Measurements from ENCODE around the gene KITLG. TPM values are rescaled to one million over a fixed set of nuclear protein-coding genes. Genes with fewer than 3 reads are reported as not detected.
"Not testable (repeated sequence)": the region's sequence is repeated elsewhere in the genome, so short reads cannot be mapped to it uniquely, and the experiment has no call there.

The KITLG gene
- polyA plus RNA-seq, 1 donor: 13.1 TPM

DNA sequence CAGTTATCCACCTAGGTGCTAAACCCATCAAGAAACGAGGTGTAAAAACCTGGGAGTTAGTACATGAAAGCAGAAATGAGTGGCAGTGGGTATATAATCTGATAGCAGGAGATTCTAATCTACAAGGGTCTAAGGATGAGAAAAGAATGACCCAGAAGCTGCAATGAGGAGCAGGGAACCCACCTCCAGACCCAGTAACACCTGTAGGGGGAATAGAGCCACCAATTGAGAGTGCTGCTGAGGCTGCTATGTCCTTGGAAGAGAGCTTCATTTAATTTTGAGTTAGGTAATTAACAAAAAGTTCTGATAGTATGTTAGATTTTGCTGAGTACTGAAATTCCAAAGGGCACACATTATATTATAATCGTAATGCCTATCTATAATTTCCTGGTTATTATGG is 89.8 kb downstream of the KITLG start:
- DNase-seq: no peak

DNA sequence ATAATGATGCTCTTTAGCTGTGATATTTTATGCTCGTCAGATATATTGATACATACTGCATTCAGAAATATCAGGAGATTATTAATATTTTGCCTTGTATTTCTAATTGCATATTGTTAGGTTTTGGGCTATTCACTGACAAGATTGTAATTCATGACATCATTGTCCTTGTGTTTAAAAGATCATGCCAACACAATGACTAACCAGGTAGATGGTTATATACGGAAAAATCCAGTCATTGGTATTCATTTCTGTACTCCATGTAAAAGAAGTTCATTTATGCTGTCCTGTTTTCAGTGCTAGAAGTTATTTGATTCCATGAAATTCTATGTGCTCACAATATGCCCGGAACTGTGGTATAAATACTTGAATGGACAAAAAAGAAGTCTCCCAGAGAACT is 107.5 kb downstream of the KITLG start:
- DNase-seq: no peak

DNA sequence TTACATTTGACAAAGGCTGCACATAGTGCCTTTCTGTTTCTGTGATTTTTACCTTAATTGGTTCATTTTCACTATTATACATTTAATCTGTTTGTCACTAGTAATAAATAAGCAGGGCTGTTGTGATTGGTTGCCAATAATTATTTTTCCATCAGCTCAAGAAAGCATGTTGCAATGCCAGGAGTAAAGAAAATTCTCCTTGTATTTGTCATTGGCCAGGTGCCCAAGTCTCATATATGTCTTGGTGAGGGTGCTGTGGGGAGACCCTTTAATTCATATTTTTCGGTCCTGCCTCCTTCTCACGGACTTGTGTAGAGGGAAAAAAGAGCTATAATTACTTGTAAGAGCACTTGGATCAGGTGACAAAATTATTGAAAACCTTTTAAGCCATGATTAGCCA is 108.0 kb downstream of the KITLG start:
- DNase-seq: no peak

DNA sequence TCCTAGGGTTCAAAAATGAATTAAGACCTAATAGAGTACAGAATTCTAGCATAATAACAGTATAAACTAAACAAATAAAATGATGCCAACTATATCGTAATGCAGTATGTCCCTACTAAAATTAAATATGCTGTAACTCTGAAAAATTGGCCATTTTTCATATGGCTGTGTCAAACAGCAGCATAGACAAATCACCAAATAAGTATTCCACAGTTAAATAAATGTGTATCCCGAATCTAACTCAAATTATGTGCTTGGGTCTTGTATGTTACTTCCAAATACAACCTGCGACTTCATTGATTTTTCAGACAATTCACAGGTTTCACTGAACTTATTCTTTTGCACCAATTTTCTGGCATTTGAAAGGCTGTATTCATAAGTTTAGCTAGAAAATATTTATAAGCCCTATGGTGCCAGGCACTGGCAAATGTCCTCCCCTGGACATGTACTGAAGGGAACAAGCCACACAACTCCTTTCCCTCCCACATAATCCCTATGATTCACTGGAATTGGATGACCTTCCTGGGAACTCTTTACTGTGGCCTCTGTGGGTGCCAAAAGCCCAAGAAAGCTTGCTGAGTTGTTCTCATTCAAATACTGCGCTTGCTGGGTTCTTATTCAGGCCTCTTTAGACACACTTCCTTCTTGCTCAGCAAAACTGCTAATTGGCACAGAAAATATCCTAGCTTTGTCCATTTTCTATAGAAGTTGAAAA is 108.8 kb downstream of the KITLG start:
- peak; percentile 53 for DNase-seq

DNA sequence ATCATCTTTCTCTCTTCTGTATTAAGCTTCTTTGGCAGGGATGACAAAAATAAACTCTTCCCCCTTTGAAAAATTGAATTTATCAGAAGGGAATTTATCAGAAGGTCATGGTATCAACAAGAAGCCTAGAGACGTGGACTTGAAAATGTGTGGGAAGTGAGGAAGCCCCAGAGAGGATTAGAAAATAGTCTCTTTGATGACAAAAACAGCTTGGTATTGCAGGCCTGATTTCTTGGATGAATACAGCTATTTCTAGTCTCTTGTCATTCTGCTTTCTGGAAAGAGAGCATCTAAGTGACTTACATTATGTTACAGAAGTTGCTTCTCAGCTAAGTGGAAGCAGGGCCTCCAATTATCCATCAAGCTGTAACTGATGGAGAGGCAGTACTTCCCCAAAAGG is 111.1 kb downstream of the KITLG start:
- DNase-seq: peak; percentile 19

DNA sequence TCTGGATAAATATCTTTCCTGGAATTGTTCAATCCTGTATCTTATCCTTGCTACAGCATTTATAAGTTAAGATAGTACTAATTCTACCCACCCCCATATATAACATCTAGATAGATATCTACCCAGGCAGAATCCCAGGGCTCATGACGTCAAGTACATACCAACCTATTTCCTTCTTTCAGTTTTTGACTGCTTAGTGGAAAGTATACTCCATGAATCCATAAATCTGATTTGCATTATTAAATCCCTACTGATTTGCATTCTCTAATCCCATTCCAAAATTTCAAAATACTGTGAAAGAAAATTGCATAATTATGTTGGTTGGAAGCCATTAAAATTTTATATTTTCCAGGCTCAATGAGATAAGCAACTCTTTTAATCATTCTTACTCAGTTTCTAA is 111.7 kb downstream of the KITLG start:
- no peak for DNase-seq

DNA sequence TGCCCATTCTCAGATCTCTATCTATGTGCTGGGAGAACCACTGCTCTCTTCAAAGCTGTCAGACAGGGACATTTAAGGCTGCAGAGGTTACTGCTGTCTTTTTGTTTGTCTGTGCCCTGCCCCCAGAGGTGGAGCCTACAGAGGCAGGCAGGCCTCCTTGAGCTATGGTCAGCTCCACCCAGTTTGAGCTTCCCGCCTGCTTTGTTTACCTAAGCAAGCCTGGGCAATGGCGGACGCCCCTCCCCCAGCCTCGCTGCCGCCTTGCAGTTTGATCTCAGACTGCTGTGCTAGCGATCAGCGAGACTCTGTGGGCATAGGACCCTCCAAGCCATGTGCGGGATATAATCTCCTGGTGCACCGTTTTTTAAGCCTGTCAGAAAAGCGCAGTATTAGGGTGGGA is 113.6 kb downstream of the KITLG start:
- DNase-seq: not testable (repeated sequence)

DNA sequence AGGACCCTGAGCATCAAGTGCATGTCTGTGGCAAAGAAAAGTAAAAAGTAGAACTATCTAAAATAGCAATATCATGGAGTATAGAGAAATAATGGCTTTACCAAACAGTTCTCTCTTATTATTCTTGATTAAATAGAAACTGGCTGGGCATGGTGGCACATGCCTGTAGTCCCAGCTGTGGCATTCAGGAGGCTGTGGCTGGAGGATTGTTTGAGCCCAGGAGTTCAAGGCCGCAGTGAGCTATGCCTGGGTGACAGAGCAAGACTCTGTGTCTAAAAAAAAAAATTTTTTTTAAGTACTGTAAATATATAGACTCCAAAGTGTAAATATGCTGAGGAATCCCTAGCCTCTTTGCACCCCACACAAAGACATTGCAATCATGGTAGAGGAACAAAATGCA is 121.9 kb downstream of the KITLG start:
- DNase-seq: no peak

DNA sequence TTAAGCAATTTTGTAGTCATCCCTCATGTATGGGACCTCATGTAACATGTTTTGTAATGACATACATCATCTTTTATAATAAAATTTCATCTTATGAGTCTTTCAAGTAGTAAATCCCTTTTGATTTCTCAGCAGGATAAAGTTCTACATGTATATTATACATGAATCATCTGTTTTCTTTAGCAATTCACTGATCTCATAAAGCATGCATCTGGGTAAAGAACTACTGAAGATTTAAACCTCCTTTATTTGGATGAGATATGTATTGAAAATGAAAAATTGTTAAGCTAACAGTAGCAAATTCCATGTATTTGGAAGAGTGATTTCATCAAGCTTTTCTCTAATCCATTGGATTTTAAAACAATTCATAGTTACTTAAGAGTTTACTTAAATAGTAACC is 126.9 kb downstream of the KITLG start:
- DNase-seq: no peak

DNA sequence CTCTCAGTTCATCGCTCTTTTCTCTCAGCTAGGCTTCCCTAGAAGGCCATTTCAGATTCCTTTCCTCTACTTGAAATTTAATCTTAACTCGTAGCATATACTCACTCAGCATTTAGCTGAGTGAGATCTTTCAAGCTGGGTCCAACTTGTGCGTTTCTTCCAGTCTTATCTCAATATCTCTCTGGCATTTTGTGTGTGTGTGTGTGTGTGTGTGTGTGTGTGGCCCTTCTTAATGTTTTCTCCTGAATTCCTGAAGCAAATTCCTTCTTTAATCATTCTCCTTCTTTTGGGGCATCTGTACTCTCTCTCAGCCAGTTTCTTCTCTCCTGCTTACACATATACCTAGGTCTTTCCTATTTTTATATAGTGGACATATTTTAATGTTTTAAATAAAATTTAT is 129.1 kb downstream of the KITLG start:
- DNase-seq: no peak

DNA sequence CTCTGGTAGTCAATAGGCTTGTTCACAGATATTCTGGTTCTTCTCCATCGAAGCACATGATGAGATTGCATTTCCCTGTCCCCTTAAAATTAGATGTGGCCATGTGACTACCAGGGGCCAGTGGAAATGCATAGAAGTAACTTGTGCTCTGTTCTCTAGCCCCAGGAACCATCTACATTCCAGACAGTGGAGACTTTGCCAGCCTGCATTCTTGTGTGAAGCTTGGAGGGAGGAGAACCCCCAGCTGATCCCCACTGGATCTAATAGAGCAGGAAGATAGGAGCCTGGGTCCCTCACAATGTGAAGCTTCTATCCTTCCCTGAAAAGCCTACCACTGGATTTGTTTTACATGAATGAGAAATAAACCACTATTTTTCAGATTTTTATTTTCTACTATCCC is 130.1 kb downstream of the KITLG start:
- no peak for DNase-seq

DNA sequence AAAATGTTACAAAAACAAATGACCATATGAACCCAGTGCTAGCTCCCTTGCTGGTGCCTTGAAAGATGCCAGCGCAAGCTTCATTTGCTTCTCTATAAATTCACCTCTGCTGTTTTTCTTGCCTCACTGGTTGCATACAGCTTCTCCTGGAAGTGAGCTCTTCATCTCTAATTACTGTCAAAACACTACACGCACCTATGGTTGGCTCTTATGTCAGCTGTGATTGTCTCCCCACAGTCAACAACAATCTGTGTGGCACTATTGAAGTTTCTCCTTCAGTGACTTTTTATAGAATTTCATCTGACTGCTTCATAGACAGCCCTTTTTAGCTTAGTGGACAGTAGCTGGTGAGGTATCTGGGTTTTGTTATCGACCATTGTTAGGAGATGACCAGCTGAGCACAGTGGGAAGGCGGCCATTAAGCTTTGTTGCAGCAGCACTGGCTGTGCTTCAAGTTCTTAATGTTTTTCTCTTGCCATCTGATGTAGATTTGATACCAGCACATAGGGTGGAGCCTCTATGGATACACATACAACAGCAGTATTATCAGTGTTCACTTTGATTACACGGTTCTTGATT is 131.8 kb downstream of the KITLG start:
- no peak for DNase-seq

DNA sequence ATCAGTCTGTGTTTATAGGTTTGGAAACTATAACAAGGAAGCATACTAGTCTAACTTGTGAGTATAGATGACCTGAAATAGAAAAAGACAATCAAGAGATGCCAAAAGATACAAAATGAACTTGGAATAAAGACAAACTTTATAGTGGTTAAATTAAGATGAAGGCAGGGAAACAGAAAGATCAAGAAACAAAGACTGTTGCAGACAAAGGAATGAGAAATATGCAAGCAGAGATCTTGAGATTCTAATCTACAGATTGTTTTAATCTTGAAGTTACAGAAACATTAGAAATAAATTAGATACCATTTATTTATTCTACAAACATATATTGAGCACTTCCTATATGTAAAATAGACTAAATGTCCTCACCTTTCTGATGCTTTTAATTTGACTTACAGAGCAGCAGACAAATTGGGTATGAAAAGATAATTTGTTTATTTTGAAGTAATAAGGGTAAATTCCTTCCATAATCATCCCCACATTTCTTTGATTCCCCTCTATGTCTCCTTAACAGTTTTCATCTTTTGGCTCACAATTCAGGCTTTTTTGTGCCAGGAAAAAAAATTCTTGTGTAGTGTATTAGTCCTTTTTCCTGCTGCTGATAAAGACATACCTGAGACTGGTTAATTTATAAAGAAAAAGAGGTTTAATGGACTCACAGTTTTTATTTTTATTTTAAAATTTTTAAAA is 134.4 kb downstream of the KITLG start:
- DNase-seq: no peak

DNA sequence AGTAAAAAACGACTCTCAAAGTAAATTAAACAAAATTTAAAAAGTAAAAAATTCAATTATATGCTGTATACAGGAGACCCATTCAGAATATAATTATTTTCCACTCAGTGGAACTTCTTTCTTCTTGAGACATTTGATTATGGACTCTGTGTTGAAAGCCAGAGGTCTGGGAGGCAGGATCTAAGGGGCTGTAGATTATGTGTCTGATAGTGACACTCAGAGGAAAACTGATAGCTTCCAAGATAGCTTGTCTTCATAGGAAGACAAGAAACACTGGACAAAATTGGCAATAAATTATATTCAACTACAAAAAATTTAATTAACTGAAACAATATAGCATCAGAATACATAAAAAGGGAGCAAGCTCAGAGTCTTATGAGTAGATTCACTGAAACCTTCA is 135.8 kb downstream of the KITLG start:
- DNase-seq: no peak

Data from hindlimb muscle (tissue), 1 donor.